SK-N-SH (cell line): ENCODE data around the gene UMOD. TPM values are rescaled to one million over a fixed set of nuclear protein-coding genes. Genes with fewer than 3 reads are reported as not detected.

Source experiments
- CTCF ChIA-PET: fragments of 300-600, 350-600 bp; formaldehyde crosslinking; extraction: SDS; loops from one replicate; lab custom pipeline; 2021; lab: Yijun Ruan, JAX
- POLR2A ChIA-PET: fragments of 350-600 bp; sonication (Branson Sonifier 250); formaldehyde crosslinking; extraction: SDS; loops from one replicate; lab custom pipeline; 2020; ENCODE audit warnings: antibody characterized with exemption, inconsistent platforms; lab: Yijun Ruan, JAX
- DNase-seq: peaks from one replicate; pipeline ENCODE4 v3.0.0; 2012
- H2AFZ ChIP-seq: fragments of 200-600 bp; sonication (generic); 2 replicates; pipeline ENCODE4 v1.8.1; 2016; ENCODE audit warnings: antibody characterized with exemption, mild to moderate bottlenecking, low read depth
- H3F3A ChIP-seq: fragments of 200-600 bp; sonication (generic); replicated peaks from 2 replicates; pipeline ENCODE3; 2016; ENCODE audit warnings: antibody characterized with exemption, mild to moderate bottlenecking; ENCODE audit not compliant: insufficient read depth
- H3K27ac ChIP-seq, 2 experiments: fragments of 200-500 bp in 1 of 2; fragments of 200-600 bp in 1 of 2; sonication (Bioruptor generic) in 1 of 2; sonication (generic), shearing (Covaris generic) in 1 of 2; 2 replicates each; pipeline versions ENCODE4 v1.5.1 to v1.6.1; 2014 to 2016; ENCODE audit warnings: low read depth in 2 of 2, inconsistent platforms in 1 of 2, low read length in 1 of 2, mild to moderate bottlenecking in 1 of 2, mixed read lengths in 1 of 2
- H3K27me3 ChIP-seq: fragments of 200-600 bp; sonication (generic), shearing (Covaris generic); 2 replicates; pipeline ENCODE4 v1.6.1; 2016; ENCODE audit warnings: mixed run types; ENCODE audit not compliant: insufficient read depth
- H3K36me3 ChIP-seq, 2 experiments: fragments of 200-500 bp in 1 of 2; fragments of 200-600 bp in 1 of 2; sonication (Bioruptor generic) in 1 of 2; sonication (generic) in 1 of 2; replicated peaks in 1 of 2; 2 replicates each; pipeline versions ENCODE3 to v1.5.1; 2014 to 2016; ENCODE audit warnings: low read length in 1 of 2, mild to moderate bottlenecking in 1 of 2; ENCODE audit not compliant: insufficient read depth in 2 of 2, control insufficient read depth in 1 of 2
- H3K4me1 ChIP-seq, 2 experiments: fragments of 200-500 bp in 1 of 2; fragments of 200-600 bp in 1 of 2; sonication (Bioruptor generic) in 1 of 2; sonication (generic), shearing (Covaris generic) in 1 of 2; 2 replicates each; pipeline versions ENCODE4 v1.5.1 to v1.6.1; 2014 to 2016; ENCODE audit warnings: low read depth in 1 of 2, low read length in 1 of 2, mixed run types in 1 of 2; ENCODE audit not compliant: insufficient read depth in 2 of 2, control insufficient read depth in 1 of 2
- H3K4me2 ChIP-seq: fragments of 200-600 bp; sonication (generic), shearing (Covaris generic); 2 replicates; pipeline ENCODE4 v1.6.1; 2017; ENCODE audit warnings: mixed run types
- H3K4me3 ChIP-seq, 2 experiments: fragments of 200-500 bp in 1 of 2; fragments of 200-600 bp in 1 of 2; sonication (Bioruptor generic) in 1 of 2; sonication (generic), shearing (Covaris generic) in 1 of 2; 2 replicates each; pipeline versions ENCODE4 v1.5.1 to v1.8.1; 2014 to 2016; ENCODE audit warnings: low read depth in 2 of 2, inconsistent platforms in 1 of 2, low read length in 1 of 2, mild to moderate bottlenecking in 1 of 2, mixed read lengths in 1 of 2, moderate library complexity in 1 of 2
- H3K79me2 ChIP-seq: fragments of 200-600 bp; sonication (generic); 2 replicates; pipeline ENCODE4 v1.8.1; 2017; ENCODE audit warnings: mild to moderate bottlenecking; ENCODE audit not compliant: insufficient read depth
- H3K9ac ChIP-seq: fragments of 200-600 bp; sonication (generic); 2 replicates; pipeline ENCODE4 v1.6.1; 2017; ENCODE audit warnings: mixed run types
- H3K9me2 ChIP-seq: fragments of 200-600 bp; sonication (generic); 2 replicates; pipeline ENCODE4 v1.6.1; 2017; ENCODE audit warnings: mixed run types
- H3K9me3 ChIP-seq: fragments of 200-600 bp; sonication (generic); 2 replicates; pipeline ENCODE4 v1.6.1; 2017; ENCODE audit warnings: mixed run types, mild to moderate bottlenecking, moderate library complexity
- H4K20me1 ChIP-seq: fragments of 200-600 bp; sonication (generic); 2 replicates; pipeline ENCODE4 v1.6.1; 2017; ENCODE audit warnings: mild to moderate bottlenecking, mixed run types; ENCODE audit not compliant: insufficient read depth
- ELF1 ChIP-seq: IDR thresholded peaks from 2 replicates; pipeline ENCODE4 v1.4.0; 2012
- EP300 ChIP-seq, 2 experiments: IDR thresholded peaks; 2 replicates each; pipeline versions ENCODE4 v1.4.0 to v1.6.1; 2012; ENCODE audit warnings: borderline replicate concordance in 1 of 2, low read depth in 1 of 2, low read length in 1 of 2
- EZH2phosphoT487 ChIP-seq: fragments of 200-600 bp; sonication (generic); IDR thresholded peaks from 2 replicates; pipeline ENCODE4 v1.6.1; 2017; ENCODE audit warnings: low read depth, mixed run types, mild to moderate bottlenecking, antibody characterized with exemption, moderate library complexity, borderline replicate concordance
- FOXJ3 ChIP-seq: sonication (generic); formaldehyde crosslinking; IDR thresholded peaks from 2 replicates; pipeline ENCODE4 v1.5.1; 2020; ENCODE audit warnings: mild to moderate bottlenecking, missing genetic modification reagents
- GABPA ChIP-seq: IDR thresholded peaks from 2 replicates; pipeline ENCODE4 v1.4.0; 2012; ENCODE audit warnings: low read depth, mild to moderate bottlenecking
- MEF2A ChIP-seq: IDR thresholded peaks from 2 replicates; pipeline ENCODE4 v1.4.0; 2012; ENCODE audit warnings: low read depth, borderline replicate concordance
- NRF1 ChIP-seq: IDR thresholded peaks from 2 replicates; pipeline ENCODE4 v1.6.1; 2012; ENCODE audit warnings: low read depth, mild to moderate bottlenecking, low read length
- POLR2AphosphoS5 ChIP-seq: IDR thresholded peaks from 2 replicates; pipeline ENCODE4 v1.6.1; 2012; ENCODE audit warnings: low read depth, low read length
- RCOR1 ChIP-seq: fragments of 150-350 bp; IDR thresholded peaks from 2 replicates; pipeline ENCODE4 v1.6.1; 2017; ENCODE audit warnings: antibody characterized with exemption, low read length
- TAF1 ChIP-seq: IDR thresholded peaks from 2 replicates; pipeline ENCODE4 v1.6.1; 2012; ENCODE audit warnings: low read depth, mild to moderate bottlenecking, low read length, moderate library complexity, borderline replicate concordance
- TEAD4 ChIP-seq: IDR thresholded peaks from 2 replicates; pipeline ENCODE4 v1.4.0; 2012; ENCODE audit warnings: mild to moderate bottlenecking, borderline replicate concordance; ENCODE audit not compliant: insufficient read depth
- YY1 ChIP-seq: IDR thresholded peaks from 2 replicates; pipeline ENCODE4 v1.4.0; 2012; ENCODE audit warnings: low read depth, mild to moderate bottlenecking
- WGBS: methylation state at CpG from one replicate; pipeline ENCODE4 v1.1.6; 2017; ENCODE audit warnings: low lambda C conversion rate; 5-methylcytosine and 5-hydroxymethylcytosine counted together
- polyA plus RNA-seq, 3 experiments: library from polyadenylated mRNA; depleted of rRNA; stranded (reverse); fragments of >200 nt; gene quantifications; 2 replicates each; pipeline ENCODE4 v1.2.3, GENCODE V29; 2012
- TF ChIP-seq, protein P1 (sequence below): IDR thresholded peaks from 2 replicates; pipeline ENCODE4 v1.4.0; 2012; ENCODE audit warnings: low read depth, borderline replicate concordance

The UMOD gene
- polyA plus RNA-seq, 1 of the 3 experiments (the other 2 are of a cell fraction) = not detected

DNA sequence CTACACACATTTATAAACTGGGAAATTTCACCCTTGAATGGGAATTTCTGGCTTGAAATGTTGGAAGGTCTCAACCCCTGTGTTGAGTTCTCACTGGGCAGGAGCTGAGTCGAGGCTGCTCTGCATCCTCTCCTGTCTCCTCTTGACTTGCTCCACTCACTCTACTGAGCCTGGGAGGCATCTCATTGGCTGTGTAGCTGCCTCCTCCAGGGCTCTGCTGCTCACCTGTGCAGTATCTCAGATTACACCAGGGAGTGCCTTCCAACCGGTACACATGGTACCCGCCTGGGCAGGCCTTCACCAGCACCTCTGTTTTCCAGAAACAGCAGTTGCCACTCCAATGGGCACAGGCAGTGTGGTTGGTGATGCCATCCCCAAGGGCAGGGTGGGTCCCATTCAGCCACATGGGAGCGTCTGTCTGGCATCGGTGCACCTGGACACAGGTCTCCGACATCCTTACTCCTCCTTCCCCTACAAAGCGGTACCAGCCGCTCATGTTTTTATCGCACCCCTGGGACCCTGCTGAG is 28.9 kb downstream of the UMOD start:
- POLR2A ChIA-PET = interaction anchor here (0.7 kb wide), 1 partner anchor 23 kb away, joined by 6 read pairs; no protein-coding TSS in a partner anchor
- Histone ChIP-seq H3K4me1 (no peaks in the 10 kb centered on the region), H3K9me2 (no peaks in the 10 kb centered on the region), H3K9ac (no peak overlapping the region), H2AFZ (no peak overlapping the region), H3K4me3 (no peak overlapping the region), H3K4me2 (no peak overlapping the region), H4K20me1 (no peaks in the 10 kb centered on the region), H3K27me3 (no peaks in the 10 kb centered on the region), H3K9me3 (no peaks in the 10 kb centered on the region), H3K36me3 (no peaks in the 10 kb centered on the region), H3F3A (no peaks in the 10 kb centered on the region), H3K27ac (no peak overlapping the region), H3K79me2 (no peaks in the 10 kb centered on the region)
- no peak for TF ChIP-seq POLR2AphosphoS5
- no peak for TF ChIP-seq YY1
- no peak for TF ChIP-seq FOXJ3 (CRISPR knock-in tag)
- TF ChIP-seq ELF1 = no peak
- TF ChIP-seq MEF2A = no peak
- TF ChIP-seq TEAD4 = no peak
- no peak for TF ChIP-seq EZH2phosphoT487
- TF ChIP-seq, protein P1, sequence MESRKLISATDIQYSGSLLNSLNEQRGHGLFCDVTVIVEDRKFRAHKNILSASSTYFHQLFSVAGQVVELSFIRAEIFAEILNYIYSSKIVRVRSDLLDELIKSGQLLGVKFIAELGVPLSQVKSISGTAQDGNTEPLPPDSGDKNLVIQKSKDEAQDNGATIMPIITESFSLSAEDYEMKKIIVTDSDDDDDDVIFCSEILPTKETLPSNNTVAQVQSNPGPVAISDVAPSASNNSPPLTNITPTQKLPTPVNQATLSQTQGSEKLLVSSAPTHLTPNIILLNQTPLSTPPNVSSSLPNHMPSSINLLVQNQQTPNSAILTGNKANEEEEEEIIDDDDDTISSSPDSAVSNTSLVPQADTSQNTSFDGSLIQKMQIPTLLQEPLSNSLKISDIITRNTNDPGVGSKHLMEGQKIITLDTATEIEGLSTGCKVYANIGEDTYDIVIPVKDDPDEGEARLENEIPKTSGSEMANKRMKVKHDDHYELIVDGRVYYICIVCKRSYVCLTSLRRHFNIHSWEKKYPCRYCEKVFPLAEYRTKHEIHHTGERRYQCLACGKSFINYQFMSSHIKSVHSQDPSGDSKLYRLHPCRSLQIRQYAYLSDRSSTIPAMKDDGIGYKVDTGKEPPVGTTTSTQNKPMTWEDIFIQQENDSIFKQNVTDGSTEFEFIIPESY = no peak
- 38% methylated on average over 6 of the region's 9 CpGs for WGBS
- CTCF ChIA-PET = interaction anchor here (0.6 to 1.2 kb wide), 2 partner anchors 416 to 665 kb away, joined by 3 to 4 read pairs; no protein-coding TSS in a partner anchor
- no peak for DNase-seq

DNA sequence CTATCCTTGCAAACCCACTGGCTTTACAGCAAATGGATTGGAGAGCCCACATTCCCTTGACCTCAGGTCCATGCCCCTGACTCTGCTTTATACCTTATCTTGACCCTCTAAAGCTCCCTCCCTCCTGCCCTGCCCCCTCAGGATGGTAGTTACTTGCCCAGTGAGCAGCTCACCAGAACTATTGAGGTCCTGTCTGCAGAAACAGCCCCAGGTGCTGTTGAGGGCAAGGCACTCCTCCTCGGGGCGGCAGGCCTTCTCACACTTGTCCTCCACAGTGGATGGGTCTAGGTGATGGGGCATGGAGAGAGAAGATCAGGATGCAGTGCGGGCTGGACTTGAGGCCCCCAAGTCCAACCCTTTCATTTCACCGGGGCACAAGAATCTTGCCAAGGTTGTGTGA is 29.8 kb downstream of the UMOD start:
- no peaks in the 10 kb centered on the region for H3K79me2 ChIP-seq
- 10% methylated on average over 4 of the region's 4 CpGs for WGBS
- no peak for DNase-seq
- TF ChIP-seq EP300 (IDR thresholded peaks at IDR 0.05; ENCODE audit: borderline replicate concordance in 1 of 2, low read depth in 1 of 2, low read length in 1 of 2) = no peak
- TF ChIP-seq RCOR1 = no peak
- TF ChIP-seq NRF1 = no peak
- no peak for TF ChIP-seq POLR2AphosphoS5
- TF ChIP-seq TAF1 = no peak
- no peak for TF ChIP-seq GABPA
- TF ChIP-seq, all 33 proteins: peak for 0
- H3K4me2 ChIP-seq = no peak overlapping the region
- H3K9me2 ChIP-seq = no peaks in the 10 kb centered on the region
- ChIA-PET POLR2A (no interaction called here), CTCF (interaction anchor here (0.6 to 1.2 kb wide), 2 partner anchors 415 to 666 kb away, joined by 3 to 4 read pairs; no protein-coding TSS in a partner anchor)
- no peak overlapping the region for H3K27ac ChIP-seq
- H3K9me3 ChIP-seq = no peaks in the 10 kb centered on the region
- H2AFZ ChIP-seq = no peak overlapping the region
- H3K36me3 ChIP-seq = no peaks in the 10 kb centered on the region
- H3F3A ChIP-seq = no peaks in the 10 kb centered on the region
- no peak overlapping the region for H3K4me3 ChIP-seq
- H3K4me1 ChIP-seq = no peaks in the 10 kb centered on the region
- no peak overlapping the region for H3K9ac ChIP-seq
- no peaks in the 10 kb centered on the region for H4K20me1 ChIP-seq
- H3K27me3 ChIP-seq = no peaks in the 10 kb centered on the region
